DOHH2 (cell line): Measurements from ENCODE around the gene CPXM2.

ENCODE experiments used
- H3F3A ChIP-seq: fragments of 200-600 bp; sonication (generic), shearing (Covaris generic); 2 replicates; pipeline ENCODE4 v1.6.0; 2016; ENCODE audit warnings: antibody characterized with exemption, mild to moderate bottlenecking; ENCODE audit not compliant: control insufficient read depth, insufficient read depth
- H3K27ac ChIP-seq: fragments of 200-600 bp; sonication (generic); 2 replicates; pipeline ENCODE4 v1.5.1; 2014; ENCODE audit warnings: low read depth, mild to moderate bottlenecking, low read length, moderate library complexity
- H3K27me3 ChIP-seq: fragments of 200-600 bp; sonication (generic); 2 replicates; pipeline ENCODE4 v1.6.1; 2014; ENCODE audit warnings: mild to moderate bottlenecking, low read length, mixed read lengths; ENCODE audit not compliant: control insufficient read depth
- H3K36me3 ChIP-seq: fragments of 200-600 bp; sonication (generic); 2 replicates; pipeline ENCODE4 v1.6.1; 2014; ENCODE audit warnings: mild to moderate bottlenecking, low read length, moderate library complexity, mixed read lengths; ENCODE audit not compliant: control insufficient read depth
- H3K4me1 ChIP-seq: fragments of 200-600 bp; sonication (generic); 2 replicates; pipeline ENCODE4 v1.6.1; 2014; ENCODE audit warnings: mild to moderate bottlenecking, low read length, mixed read lengths; ENCODE audit not compliant: control insufficient read depth
- H3K4me2 ChIP-seq: fragments of 200-600 bp; sonication (generic); 2 replicates; pipeline ENCODE4 v1.6.0; 2014; ENCODE audit warnings: mild to moderate bottlenecking, low read length, moderate library complexity
- H3K4me3 ChIP-seq: fragments of 200-600 bp; sonication (generic); 2 replicates; pipeline ENCODE4 v1.5.1; 2014; ENCODE audit warnings: mild to moderate bottlenecking, low read length, mixed read lengths
- H3K79me2 ChIP-seq: fragments of 200-600 bp; sonication (generic); 2 replicates; pipeline ENCODE4 v1.6.1; 2014; ENCODE audit warnings: mild to moderate bottlenecking, low read length, mixed read lengths; ENCODE audit not compliant: control insufficient read depth
- H3K9me2 ChIP-seq: fragments of 200-600 bp; sonication (generic); replicated peaks from 2 replicates; pipeline ENCODE4 v1.6.1; 2014; ENCODE audit warnings: mild to moderate bottlenecking, low read length, mixed read lengths; ENCODE audit not compliant: control insufficient read depth
- H3K9me3 ChIP-seq: fragments of 200-600 bp; sonication (generic); 2 replicates; pipeline ENCODE4 v1.6.1; 2014; ENCODE audit warnings: antibody characterized with exemption, low read length, mixed read lengths; ENCODE audit not compliant: control insufficient read depth, insufficient read depth
- H4K20me1 ChIP-seq: fragments of 200-600 bp; sonication (generic); 2 replicates; pipeline ENCODE4 v1.6.0; 2014; ENCODE audit warnings: low read depth, mild to moderate bottlenecking, antibody characterized with exemption, low read length, moderate library complexity; ENCODE audit not compliant: control insufficient read depth, insufficient read depth
- EZH2phosphoT487 ChIP-seq: fragments of 200-600 bp; sonication (generic); IDR thresholded peaks from 2 replicates; pipeline ENCODE4 v1.6.1; 2017; ENCODE audit warnings: borderline replicate concordance, mild to moderate bottlenecking, antibody characterized with exemption, low read length, moderate library complexity, mixed read lengths
- TF ChIP-seq, protein P1 (sequence below): fragments of 200-600 bp; sonication (generic); IDR thresholded peaks from one replicate; pipeline ENCODE4 v1.5.1; 2014; ENCODE audit warnings: antibody characterized with exemption, mild to moderate bottlenecking, low read depth, low read length; ENCODE audit not compliant: poor library complexity, severe bottlenecking

The CPXM2 gene

DNA sequence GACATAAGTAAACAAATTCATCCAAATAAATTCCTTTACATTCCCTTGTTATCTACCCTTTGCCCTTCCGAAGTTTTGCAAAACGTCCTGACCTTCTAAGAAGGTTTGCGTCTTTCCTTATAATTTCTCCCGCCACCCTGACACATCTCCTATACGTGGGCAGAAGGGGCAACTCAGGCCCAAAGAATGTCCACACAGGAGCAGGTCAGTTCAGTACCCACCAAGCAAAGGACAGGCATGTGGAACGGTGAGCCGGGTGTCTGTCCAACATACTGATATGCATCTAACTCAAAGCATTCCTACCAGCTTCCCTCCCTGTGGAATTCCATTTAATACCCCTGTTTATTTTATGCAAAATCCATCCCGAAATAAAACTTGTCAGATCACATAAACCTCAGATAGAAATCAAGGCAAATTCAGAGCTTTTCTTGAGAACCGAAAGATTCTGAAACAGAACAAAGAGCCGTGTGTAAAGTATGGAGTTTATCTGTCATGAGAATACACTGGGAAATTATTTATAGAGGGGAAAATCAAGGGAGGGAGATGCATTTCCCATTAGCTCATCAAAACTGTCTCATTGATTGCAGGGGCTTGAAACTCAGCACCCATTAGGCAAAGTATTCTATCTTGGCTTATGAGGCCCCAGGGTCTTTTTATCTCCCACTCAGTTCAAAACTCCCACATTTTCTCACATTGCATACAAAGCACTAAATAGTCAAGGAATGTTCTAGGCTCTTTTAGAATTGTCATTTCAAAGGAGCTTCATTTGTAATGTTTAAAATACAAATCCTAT, 140.1 kb downstream of the CPXM2 start:
- Histone ChIP-seq H4K20me1 (no peaks in the 10 kb centered on the region), H3K4me2 (no peak overlapping the region), H3K36me3 (no peaks in the 10 kb centered on the region), H3K9me2 (no peaks in the 10 kb centered on the region), H3K27me3 (0 out of 2 replicates have a peak, but pooled peaks cover 3% of the 10 kb centered on the region), H3K27ac (no peak overlapping the region), H3F3A (no peaks in the 10 kb centered on the region), H3K4me3 (no peak overlapping the region), H3K4me1 (no peaks in the 10 kb centered on the region), H3K79me2 (no peaks in the 10 kb centered on the region), H3K9me3 (no peaks in the 10 kb centered on the region)
- TF ChIP-seq EZH2phosphoT487, result no peak
- TF ChIP-seq, protein P1, sequence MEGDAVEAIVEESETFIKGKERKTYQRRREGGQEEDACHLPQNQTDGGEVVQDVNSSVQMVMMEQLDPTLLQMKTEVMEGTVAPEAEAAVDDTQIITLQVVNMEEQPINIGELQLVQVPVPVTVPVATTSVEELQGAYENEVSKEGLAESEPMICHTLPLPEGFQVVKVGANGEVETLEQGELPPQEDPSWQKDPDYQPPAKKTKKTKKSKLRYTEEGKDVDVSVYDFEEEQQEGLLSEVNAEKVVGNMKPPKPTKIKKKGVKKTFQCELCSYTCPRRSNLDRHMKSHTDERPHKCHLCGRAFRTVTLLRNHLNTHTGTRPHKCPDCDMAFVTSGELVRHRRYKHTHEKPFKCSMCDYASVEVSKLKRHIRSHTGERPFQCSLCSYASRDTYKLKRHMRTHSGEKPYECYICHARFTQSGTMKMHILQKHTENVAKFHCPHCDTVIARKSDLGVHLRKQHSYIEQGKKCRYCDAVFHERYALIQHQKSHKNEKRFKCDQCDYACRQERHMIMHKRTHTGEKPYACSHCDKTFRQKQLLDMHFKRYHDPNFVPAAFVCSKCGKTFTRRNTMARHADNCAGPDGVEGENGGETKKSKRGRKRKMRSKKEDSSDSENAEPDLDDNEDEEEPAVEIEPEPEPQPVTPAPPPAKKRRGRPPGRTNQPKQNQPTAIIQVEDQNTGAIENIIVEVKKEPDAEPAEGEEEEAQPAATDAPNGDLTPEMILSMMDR, result no peak

DNA sequence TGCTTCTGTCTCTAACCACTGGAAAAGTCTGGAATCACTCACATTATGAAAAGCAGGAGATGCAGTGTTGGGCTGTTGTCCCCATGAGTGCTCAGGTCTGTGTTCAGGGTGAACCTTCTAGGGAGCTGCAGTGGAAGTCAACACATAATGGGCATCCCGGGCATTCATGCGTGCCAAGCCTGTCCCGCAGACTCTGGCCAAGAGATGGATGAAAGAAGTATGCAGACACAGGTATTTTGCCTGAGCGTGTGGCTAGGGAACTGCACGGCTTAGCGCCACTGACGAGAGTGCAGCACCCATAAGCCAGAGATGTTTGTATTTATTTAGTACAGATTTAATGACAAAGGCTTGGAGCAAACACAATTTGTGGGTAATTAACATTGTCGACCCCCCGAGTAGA, 140.7 kb downstream of the CPXM2 start:
- TF ChIP-seq, protein P1, result no peak
- TF ChIP-seq EZH2phosphoT487, result no peak
- 0 out of 2 replicates have a peak, but pooled peaks cover 3% of the 10 kb centered on the region for H3K27me3 ChIP-seq
- no peaks in the 10 kb centered on the region for H4K20me1 ChIP-seq
- no peaks in the 10 kb centered on the region for H3K9me3 ChIP-seq
- H3K4me3 ChIP-seq, result no peak overlapping the region
- H3F3A ChIP-seq, result no peaks in the 10 kb centered on the region
- no peaks in the 10 kb centered on the region for H3K9me2 ChIP-seq
- H3K4me2 ChIP-seq, result no peak overlapping the region
- no peak overlapping the region for H3K27ac ChIP-seq
- no peaks in the 10 kb centered on the region for H3K79me2 ChIP-seq
- H3K4me1 ChIP-seq, result no peaks in the 10 kb centered on the region
- H3K36me3 ChIP-seq, result no peaks in the 10 kb centered on the region

DNA sequence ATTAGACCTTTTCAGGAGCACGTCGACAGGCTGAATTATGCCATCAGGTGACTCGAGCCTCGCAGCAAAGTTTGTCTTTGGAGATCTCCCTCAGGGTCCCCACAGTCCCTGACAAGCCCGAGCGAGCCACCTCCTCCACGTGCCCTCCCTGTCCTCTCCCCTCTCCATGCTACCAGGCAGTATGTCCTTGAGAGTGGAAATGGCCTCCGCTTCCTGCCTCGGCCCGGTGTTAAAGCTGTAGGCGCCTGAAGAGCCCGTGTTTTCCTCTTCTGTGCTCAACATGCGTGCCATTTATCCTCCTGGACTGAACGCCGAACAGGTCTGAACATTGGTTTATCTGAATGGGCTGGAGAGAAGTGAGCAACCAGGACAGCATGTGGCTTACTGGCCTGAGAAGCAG, 142.9 kb downstream of the CPXM2 start:
- Histone ChIP-seq H3F3A (no peaks in the 10 kb centered on the region), H3K79me2 (no peaks in the 10 kb centered on the region), H4K20me1 (no peaks in the 10 kb centered on the region), H3K27me3 (no peaks in the 10 kb centered on the region), H3K27ac (no peak overlapping the region), H3K4me3 (no peak overlapping the region), H3K4me2 (no peak overlapping the region), H3K9me2 (no peaks in the 10 kb centered on the region), H3K36me3 (no peaks in the 10 kb centered on the region), H3K9me3 (no peaks in the 10 kb centered on the region), H3K4me1 (no peaks in the 10 kb centered on the region)
- no peak for TF ChIP-seq EZH2phosphoT487
- TF ChIP-seq, protein P1, result no peak
